Transverse colon (tissue), 4 donors: ENCODE measurements around the gene RNU1-2.

Experiments used
- CTCF ChIP-seq, 5 experiments: fragments of 200-600 bp in 3 of 5; fragments of 450-650 bp in 2 of 5; sonication (generic) in 3 of 5; IDR thresholded peaks; 1 replicate in 2 of 5; 2 replicates in 3 of 5; pipeline ENCODE4 v1.5.1; 2016 to 2017; ENCODE audit warnings: antibody characterized with exemption in 5 of 5, inconsistent platforms in 3 of 5, mild to moderate bottlenecking in 2 of 5, moderate library complexity in 1 of 5
- EP300 ChIP-seq: sonication (generic); formaldehyde crosslinking; IDR thresholded peaks from one replicate; pipeline ENCODE4 v1.6.1; 2017; ENCODE audit warnings: antibody characterized with exemption, low read depth
- POLR2A ChIP-seq: fragments of 450-650 bp; IDR thresholded peaks from one replicate; pipeline ENCODE4 v1.6.1; 2016; ENCODE audit warnings: antibody characterized with exemption, mild to moderate bottlenecking, moderate library complexity
- POLR2AphosphoS5 ChIP-seq, 3 donors: sonication (generic); formaldehyde crosslinking; IDR thresholded peaks; one replicate each; pipeline ENCODE4 v1.6.1; 2016; ENCODE audit warnings: antibody characterized with exemption in 3 of 3

- TF ChIP-seq CTCF (IDR thresholded peaks at IDR 0.05) (peak in 1 of 5 experiments; percentile 18), POLR2A (no peak), POLR2AphosphoS5 (IDR thresholded peaks at IDR 0.05) (peak in 1 of 3 donors; percentile 95), EP300 (no peak)
These were observed 8.9 kb downstream of the RNU1-2 start for GRCh38 chr1:16904560-16905109.
